Gastrocnemius medialis (tissue), 4 donors: ENCODE data around the gene RPS18. TPM values are rescaled to one million over a fixed set of nuclear protein-coding genes. Genes with fewer than 3 reads are reported as not detected.

ENCODE experiments used
- ATAC-seq, 2 donors: fragments of 150-250 bp; one replicate each; pipeline ENCODE4 v1.9.1; 2016
- DNase-seq, 2 donors: peaks; one replicate each; pipeline ENCODE4 v3.0.0-alpha.2; 2019
- H3K27ac ChIP-seq, 4 donors: fragments of 200-600 bp; sonication (generic); 1 replicate in 1 of 4; 2 replicates in 3 of 4; pipeline ENCODE4 v1.5.1; 2016 to 2018; ENCODE audit warnings: mild to moderate bottlenecking in 2 of 4, moderate library complexity in 1 of 4
- H3K27me3 ChIP-seq, 3 donors: fragments of 200-600 bp; sonication (generic) in 2 of 3; 1 replicate in 1 of 3; 2 replicates in 2 of 3; pipeline versions ENCODE4 v1.5.1 to v1.6.0; 2016 to 2019; ENCODE audit warnings: mild to moderate bottlenecking in 1 of 3, moderate library complexity in 1 of 3
- H3K36me3 ChIP-seq, 2 donors: fragments of 200-600 bp; sonication (generic) in 1 of 2; one replicate each; pipeline ENCODE4 v1.5.1; 2017 to 2018
- H3K4me1 ChIP-seq, 2 donors: fragments of 200-600 bp; sonication (generic) in 1 of 2; one replicate each; pipeline ENCODE4 v1.5.1; 2016 to 2017; ENCODE audit warnings: mild to moderate bottlenecking in 2 of 2
- H3K4me3 ChIP-seq, 4 donors: fragments of 200-600 bp; sonication (generic) in 3 of 4; 1 replicate in 1 of 4; 2 replicates in 3 of 4; pipeline ENCODE4 v1.5.1; 2016 to 2019; ENCODE audit warnings: mild to moderate bottlenecking in 2 of 4
- H3K9me3 ChIP-seq, 3 donors: fragments of 200-600 bp; sonication (generic) in 2 of 3; 1 replicate in 1 of 3; 2 replicates in 2 of 3; pipeline ENCODE4 v1.5.1; 2016 to 2019
- POLR2A ChIP-seq, 2 donors: fragments of 450-650 bp; IDR thresholded peaks; one replicate each; pipeline ENCODE4 v1.6.1; 2017; ENCODE audit warnings: antibody characterized with exemption in 2 of 2, mild to moderate bottlenecking in 2 of 2, moderate library complexity in 2 of 2
- in situ Hi-C, 4 donors: fragments of 200-750 bp; cut with MboI; loops; one replicate each; pipeline versions ENCODE4 v1.15.0 to v1.8.0; 2017; ENCODE audit warnings: low sequenced_read_pairs in 4 of 4
- intact Hi-C: fragments of 100-400 bp; cut with DNase I; formaldehyde crosslinking; loops from one replicate; pipeline ENCODE4 v1.15.1; 2023; ENCODE audit warnings: low total_unique reads
- total RNA-seq, 4 donors: library from RNA; depleted of rRNA; stranded (reverse); fragments of >200 nt; gene quantifications; one replicate each; pipeline versions ENCODE4 v1.1.0 to v1.2.3, GENCODE V29; 2016
- TF ChIP-seq, protein P1 (sequence below), 5 experiments: fragments of 450-650 bp in 3 of 5; fragments of 200-600 bp in 2 of 5; sonication (generic) in 2 of 5; IDR thresholded peaks in 4 of 5; conservative IDR thresholded peaks in 1 of 5; 1 replicate in 4 of 5; 2 replicates in 1 of 5; pipeline ENCODE4 v1.5.1; 2016 to 2019; ENCODE audit warnings: antibody characterized with exemption in 5 of 5, mild to moderate bottlenecking in 3 of 5, moderate library complexity in 3 of 5

The RPS18 gene
- total RNA-seq, 4 donors from 2014 or later, result 1,834 to 2,142 (median 2,010) TPM

GRCh38 chr6:33299237-33299944, 27.5 kb downstream of the RPS18 start:
- no peaks in the 10 kb centered on the region for H3K27me3 ChIP-seq
- H3K27ac ChIP-seq, result peak overlapping the region; percentile 96 to 99 (median 97)
- peak; percentile 90 to 93 for ATAC-seq
- DNase-seq, result peak; percentile 84 to 89
- in situ Hi-C loops (loop anchor here in 1 of 4 donors (25.0 kb wide), 1 partner anchor 1437 kb away; the partner anchor contains the start of gene NEU1), intact Hi-C loops (loop anchor here (1.0 to 2.0 kb wide), 5 partner anchors 18 to 99 kb away; partner anchors contain the start of genes B3GALT4, RXRB, SLC39A7 and VPS52)
- H3K4me3 ChIP-seq, result peak overlapping the region; percentile 71 to 86 (median 80)
- peaks cover 0 to 31% of the 10 kb centered on the region in 2 donors for H3K36me3 ChIP-seq
- no peaks in the 10 kb centered on the region for H3K9me3 ChIP-seq
- TF ChIP-seq POLR2A (IDR thresholded peaks at IDR 0.05), result peak; percentile 78 to 86
- TF ChIP-seq, protein P1, sequence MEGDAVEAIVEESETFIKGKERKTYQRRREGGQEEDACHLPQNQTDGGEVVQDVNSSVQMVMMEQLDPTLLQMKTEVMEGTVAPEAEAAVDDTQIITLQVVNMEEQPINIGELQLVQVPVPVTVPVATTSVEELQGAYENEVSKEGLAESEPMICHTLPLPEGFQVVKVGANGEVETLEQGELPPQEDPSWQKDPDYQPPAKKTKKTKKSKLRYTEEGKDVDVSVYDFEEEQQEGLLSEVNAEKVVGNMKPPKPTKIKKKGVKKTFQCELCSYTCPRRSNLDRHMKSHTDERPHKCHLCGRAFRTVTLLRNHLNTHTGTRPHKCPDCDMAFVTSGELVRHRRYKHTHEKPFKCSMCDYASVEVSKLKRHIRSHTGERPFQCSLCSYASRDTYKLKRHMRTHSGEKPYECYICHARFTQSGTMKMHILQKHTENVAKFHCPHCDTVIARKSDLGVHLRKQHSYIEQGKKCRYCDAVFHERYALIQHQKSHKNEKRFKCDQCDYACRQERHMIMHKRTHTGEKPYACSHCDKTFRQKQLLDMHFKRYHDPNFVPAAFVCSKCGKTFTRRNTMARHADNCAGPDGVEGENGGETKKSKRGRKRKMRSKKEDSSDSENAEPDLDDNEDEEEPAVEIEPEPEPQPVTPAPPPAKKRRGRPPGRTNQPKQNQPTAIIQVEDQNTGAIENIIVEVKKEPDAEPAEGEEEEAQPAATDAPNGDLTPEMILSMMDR (IDR thresholded peaks at IDR 0.05 in 4 of 5, conservative IDR thresholded peaks at IDR 0.05 in 1 of 5), result peak; percentile 55 to 85 (median 80)
- peaks cover 11 to 23% of the 10 kb centered on the region in 2 donors for H3K4me1 ChIP-seq

DNA sequence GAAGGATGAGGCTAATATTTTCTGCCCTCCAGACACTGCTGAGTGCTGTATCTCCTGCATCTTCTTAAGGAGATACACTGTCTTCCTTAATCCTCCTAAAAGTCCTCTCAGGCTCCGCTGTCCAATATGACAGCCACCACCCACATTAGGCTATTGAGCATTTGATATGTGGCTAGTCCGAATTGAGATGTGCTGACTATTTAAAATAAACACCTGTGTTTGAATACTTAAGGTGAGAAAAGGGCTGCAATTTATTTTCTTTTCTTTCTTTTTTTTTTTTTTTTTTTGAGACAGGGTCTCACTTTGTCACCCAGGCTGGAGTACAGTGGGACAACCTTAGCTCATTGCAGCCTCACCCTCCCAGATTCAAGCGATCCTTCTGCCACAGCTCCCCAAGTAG, 30.0 kb downstream of the RPS18 start:
- no peaks in the 10 kb centered on the region for H3K27me3 ChIP-seq
- in situ Hi-C loops (no loop called here), intact Hi-C loops (no loop called here)
- H3K27ac ChIP-seq, result no peak overlapping the region
- no peak for ATAC-seq
- H3K36me3 ChIP-seq, result peaks cover 0 to 9% of the 10 kb centered on the region in 2 donors
- no peak overlapping the region for H3K4me3 ChIP-seq
- no peaks in the 10 kb centered on the region for H3K9me3 ChIP-seq
- DNase-seq, result no peak
- TF ChIP-seq POLR2A (IDR thresholded peaks at IDR 0.05), result no peak
- H3K4me1 ChIP-seq, result peaks cover 11 to 23% of the 10 kb centered on the region in 2 donors

- Histone ChIP-seq H3K9me3 (no peaks in the 10 kb centered on the region), H3K27me3 (no peaks in the 10 kb centered on the region), H3K4me3 (no peak overlapping the region), H3K27ac (no peak overlapping the region), H3K36me3 (peaks cover 0 to 9% of the 10 kb centered on the region in 2 donors), H3K4me1 (peaks cover 9 to 13% of the 10 kb centered on the region in 2 donors)
- TF ChIP-seq POLR2A (IDR thresholded peaks at IDR 0.05), result no peak
- TF ChIP-seq, protein P1 (IDR thresholded peaks at IDR 0.05 in 4 of 5, conservative IDR thresholded peaks at IDR 0.05 in 1 of 5), result no peak
- intact Hi-C loops (no loop called here), in situ Hi-C loops (no loop called here)
- DNase-seq (no peak), ATAC-seq (no peak)
Measured at GRCh38 chr6:33304216-33304615, 32.3 kb downstream of the RPS18 start.

DNA sequence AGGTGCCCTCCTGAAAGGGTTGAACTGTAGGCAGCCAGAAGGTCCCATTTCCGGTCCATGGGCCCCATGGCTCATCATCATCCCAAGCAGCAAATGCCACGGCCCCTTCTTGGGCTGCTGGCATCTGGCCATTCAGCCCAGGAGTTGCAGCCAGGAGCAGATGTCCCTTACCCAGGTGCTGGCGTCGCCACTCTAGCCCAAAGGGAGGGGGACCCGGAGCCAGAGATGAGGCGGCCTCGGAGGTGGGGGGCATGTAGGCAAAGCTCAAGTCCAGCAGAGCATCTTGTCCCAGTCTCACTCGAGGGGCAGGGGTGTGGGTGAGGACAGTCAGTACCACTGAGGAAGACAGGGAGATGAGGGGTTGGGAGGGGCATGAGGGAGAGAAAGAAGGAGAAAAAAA, 33.2 kb downstream of the RPS18 start:
- no peak overlapping the region for H3K4me3 ChIP-seq
- no peaks in the 10 kb centered on the region for H3K27me3 ChIP-seq
- peaks cover 0 to 9% of the 10 kb centered on the region in 2 donors for H3K36me3 ChIP-seq
- in situ Hi-C loops (no loop called here), intact Hi-C loops (no loop called here)
- ATAC-seq, result no peak
- peaks cover 9 to 11% of the 10 kb centered on the region in 2 donors for H3K4me1 ChIP-seq
- no peak overlapping the region for H3K27ac ChIP-seq
- DNase-seq, result no peak
- H3K9me3 ChIP-seq, result no peaks in the 10 kb centered on the region
- TF ChIP-seq, protein P1 (IDR thresholded peaks at IDR 0.05 in 4 of 5, conservative IDR thresholded peaks at IDR 0.05 in 1 of 5), result no peak
- no peak for TF ChIP-seq POLR2A (IDR thresholded peaks at IDR 0.05)

DNA sequence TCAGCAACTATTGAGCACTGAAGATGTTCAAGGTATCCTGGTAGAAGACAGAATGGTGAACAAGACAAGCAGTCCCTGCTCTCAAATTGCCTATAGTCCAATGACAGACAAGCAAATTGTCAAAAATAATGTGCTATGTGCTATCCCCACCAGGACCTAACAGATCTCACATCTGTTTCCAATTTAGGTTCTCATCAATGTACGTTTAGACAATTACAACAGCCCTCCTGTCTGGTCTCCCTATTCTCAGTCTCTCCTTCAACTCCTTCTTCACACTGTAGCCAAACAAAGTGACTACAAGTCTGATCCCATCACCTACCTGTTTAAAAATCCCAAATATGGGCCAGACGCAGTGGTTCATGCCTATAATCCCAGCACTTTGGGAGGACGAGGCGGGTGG, 34.5 kb downstream of the RPS18 start:
- H3K9me3 ChIP-seq, result no peaks in the 10 kb centered on the region
- in situ Hi-C loops (no loop called here), intact Hi-C loops (no loop called here)
- no peaks in the 10 kb centered on the region for H3K27me3 ChIP-seq
- no peaks in the 10 kb centered on the region for H3K4me1 ChIP-seq
- DNase-seq (no peak), ATAC-seq (no peak)
- TF ChIP-seq POLR2A (IDR thresholded peaks at IDR 0.05), result no peak
- TF ChIP-seq, protein P1 (IDR thresholded peaks at IDR 0.05 in 4 of 5, conservative IDR thresholded peaks at IDR 0.05 in 1 of 5), result no peak
- no peak overlapping the region for H3K4me3 ChIP-seq
- H3K27ac ChIP-seq, result no peak overlapping the region
- H3K36me3 ChIP-seq, result peaks cover 0 to 9% of the 10 kb centered on the region in 2 donors
